A172 (cell line): ENCODE data around the gene DTD1. TPM values are rescaled to one million over a fixed set of nuclear protein-coding genes. Genes with fewer than 3 reads are reported as not detected.

Source experiments
- DNase-seq: peaks from one replicate; pipeline ENCODE4 v3.0.0-alpha.2; 2015; ENCODE audit warnings: low spot score
- total RNA-seq: library from RNA; depleted of rRNA; stranded (reverse); fragments of >200 nt; shearing (Covaris generic); gene quantifications from 2 replicates; pipeline ENCODE4 v1.2.3, GENCODE V29; 2014; rRNA removed

The DTD1 gene
- total RNA-seq, 1 experiment from 2014 or later, result 154 TPM

DNA sequence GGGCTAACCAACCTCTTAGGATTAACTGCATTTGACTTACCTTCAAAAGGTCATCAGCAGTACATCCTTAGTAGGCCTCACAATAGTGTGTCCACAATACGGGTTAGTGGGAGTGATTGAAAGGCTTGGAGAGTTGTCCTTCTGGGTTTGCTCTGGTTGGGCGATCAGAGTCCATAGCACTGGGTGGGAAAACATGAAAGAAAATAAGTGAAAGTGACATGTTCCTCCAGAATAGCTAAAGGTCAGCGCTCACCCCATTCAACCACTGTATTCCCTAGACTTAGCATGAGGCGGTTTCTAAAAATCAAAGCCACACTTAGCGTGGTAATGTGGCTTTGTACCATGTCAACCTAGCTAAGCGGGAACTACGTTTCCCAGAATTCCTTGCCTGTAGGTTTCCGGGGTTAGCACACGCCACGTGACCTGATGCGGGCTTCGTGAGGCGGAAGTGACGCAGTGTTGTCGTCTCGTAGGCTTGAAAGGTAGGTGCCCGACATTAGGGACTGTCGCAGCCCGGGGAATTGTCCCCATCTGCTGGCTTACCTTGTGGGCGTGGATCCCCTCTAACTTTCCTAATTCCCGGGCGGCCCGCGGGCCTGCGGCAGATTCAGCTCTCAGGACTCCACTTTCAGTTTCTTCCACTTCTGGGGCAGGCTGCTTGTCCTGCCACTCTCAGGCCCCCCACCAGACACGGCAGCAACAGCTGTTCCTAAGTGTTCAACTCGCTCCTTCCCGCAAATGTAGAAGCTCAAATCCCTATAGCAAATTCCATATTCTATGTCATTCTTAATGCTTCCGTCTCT is 206.0 kb downstream of the DTD1 start:
- peak; percentile 92 for DNase-seq

DNA sequence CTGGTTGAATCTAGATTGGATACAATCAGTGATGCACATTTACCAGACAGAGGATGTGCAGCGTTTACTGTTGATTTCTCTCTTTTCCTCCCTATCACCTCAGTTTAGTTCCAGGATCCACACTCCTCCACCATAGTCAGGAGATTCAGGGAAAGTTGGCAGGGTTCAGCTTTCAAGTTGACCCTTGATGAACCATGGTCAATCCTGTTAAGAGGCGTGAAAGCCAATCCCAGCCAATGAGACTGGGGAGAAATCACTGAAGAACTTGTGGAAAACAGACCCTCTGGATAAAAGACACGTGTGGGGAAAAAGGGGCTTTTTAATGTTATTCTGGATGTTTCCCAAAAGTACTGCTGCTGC is 206.6 kb downstream of the DTD1 start:
- DNase-seq, result no peak

DNA sequence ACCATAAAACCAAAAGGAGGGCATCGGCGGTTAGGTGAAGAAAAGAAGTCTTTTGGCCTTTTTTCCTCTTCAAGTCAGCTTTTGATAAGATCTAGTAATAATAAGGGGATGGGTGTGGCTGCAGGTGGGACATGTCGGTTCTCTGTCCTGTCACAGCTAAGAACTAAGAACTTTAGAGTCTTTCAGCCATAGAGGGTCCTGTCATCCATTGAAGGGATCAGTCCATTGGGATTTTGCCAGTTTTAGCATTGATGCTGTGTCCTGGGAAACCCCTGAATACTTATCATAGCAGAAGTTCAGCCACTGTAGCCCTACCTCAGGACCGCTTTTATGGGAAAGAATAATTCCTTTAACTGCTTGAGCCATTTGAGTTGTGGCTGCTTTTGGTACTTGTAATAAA is 207.5 kb downstream of the DTD1 start:
- no peak for DNase-seq

DNA sequence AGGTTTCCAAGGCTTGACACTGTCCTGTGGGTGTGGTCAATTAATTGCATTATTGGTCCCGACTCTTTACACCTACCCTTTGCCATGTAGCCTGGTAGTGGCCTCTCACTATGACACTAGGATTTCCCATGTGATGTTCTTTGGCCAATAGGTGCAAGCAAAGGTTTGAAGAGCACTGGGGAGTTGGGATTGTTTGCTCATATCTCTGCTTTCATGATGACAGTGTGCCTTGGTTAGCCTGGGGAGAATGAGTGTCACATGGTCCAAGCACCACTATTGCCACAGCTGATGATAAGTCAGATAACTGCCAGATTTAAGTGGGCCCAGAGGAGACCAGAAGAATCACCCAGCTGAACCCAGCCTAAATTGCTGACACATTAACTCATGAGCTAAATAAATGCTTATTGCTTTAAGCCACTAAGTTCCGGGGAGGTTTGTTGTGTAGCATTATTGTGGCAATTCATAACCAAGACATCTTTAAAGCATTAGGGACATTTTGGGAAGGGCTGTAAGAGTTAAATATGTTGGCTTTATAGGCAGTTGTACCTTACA is 208.5 kb downstream of the DTD1 start:
- DNase-seq, result no peak

DNA sequence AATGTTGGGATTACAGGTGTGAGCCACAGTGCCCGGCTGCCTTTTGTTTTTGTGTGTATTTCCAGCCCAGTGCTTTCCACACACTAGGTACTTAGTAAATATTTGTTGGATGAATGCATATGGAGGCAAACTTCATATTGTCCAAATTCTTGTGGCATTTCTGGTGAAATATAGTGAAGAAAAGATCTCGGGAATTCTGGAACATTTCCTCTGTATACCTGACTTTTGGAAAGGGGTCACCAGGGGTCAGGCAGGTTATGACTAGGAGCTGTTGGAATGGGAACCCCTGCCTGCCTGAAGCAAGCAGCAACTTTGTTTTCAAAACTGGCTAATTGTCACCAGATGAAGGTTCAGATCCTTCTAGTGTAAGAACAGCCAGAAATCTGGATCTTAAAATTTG is 213.7 kb downstream of the DTD1 start:
- DNase-seq, result no peak

DNA sequence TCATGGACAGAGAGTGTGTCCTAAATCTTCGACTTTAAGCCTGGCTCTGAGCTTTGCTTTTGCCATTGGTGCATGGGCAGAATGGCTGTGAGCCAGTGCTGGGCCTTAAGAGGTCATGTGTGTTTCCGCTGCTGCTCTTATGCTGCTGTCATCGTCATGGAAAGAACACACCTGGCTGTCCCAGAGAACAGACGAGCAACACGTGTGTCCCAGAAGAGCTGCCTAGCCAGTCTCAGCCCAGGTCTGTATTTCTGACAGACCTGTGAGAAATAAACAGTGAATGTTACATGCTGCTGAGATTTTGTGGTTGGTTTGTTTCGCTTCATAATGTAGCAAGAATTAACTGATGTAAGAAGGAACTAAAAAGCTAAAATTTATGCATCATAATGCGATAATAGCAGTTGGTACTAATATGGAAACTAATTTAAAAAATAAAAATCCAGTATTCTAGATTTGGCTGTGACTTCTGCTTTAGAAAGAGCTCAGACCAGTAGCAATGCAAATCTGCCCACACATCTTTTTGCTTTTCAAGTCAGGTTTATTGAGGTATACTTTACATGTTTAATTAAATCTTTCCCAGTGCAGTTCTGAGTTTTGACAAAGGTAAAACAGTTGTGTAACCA is 214.3 kb downstream of the DTD1 start:
- DNase-seq, result no peak

DNA sequence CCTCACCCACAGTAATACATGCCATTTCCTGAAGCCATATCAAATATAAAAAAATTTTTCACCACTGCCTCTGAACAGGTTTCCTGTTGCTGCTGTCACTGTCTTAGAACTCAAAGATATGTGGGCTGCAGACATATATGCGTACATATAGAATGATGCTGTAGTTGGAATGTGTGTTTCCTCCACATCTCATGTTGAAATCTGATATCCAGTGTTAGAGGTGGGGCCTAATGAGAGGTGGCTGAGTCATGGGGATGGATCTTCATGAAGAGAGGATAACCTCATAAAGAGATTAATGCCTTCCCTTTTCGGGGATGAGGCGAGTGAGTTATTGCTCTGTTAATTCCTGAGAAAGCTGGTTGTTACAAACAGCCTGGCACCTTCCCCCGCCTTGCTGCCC is 218.0 kb downstream of the DTD1 start:
- peak; percentile 69 for DNase-seq

DNA sequence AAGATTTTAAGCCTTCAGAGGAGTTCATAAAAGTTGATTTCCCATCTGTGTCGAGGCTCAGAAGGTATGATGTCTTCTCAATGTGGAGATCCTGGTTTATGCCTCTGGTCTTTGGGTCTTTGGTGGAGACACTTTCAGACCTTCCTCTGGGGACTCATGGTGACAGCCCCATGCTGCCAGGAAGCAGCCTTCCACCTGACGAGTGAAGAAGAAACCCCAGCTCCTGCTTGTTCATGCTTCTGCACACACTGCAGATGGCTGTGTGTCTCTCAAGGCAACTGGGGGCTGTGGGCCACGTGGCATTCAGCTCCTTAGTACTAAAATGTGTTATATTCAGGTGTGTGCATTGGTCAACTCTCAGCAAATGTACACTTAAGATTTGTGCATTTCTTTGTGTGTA is 220.9 kb downstream of the DTD1 start:
- DNase-seq, result no peak

DNA sequence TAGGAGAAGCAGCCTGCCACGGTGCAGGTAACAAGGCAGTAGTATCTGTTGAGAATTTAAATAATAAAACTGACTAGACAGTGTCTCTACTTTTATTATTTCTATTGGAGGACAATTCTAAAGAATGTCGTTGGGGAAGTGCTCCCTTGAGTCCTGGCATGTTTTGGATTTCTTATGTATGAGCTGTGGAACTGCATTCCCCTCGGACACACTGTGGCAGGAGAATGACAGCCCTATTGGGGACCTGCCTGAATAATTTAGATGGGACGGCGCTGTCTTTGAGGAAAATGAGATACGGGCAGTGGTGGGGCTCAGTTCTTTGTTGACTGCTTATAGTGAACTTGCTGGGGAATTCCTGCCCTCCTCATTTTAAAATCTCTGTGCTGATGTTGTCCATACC is 223.3 kb downstream of the DTD1 start:
- DNase-seq, result no peak

DNA sequence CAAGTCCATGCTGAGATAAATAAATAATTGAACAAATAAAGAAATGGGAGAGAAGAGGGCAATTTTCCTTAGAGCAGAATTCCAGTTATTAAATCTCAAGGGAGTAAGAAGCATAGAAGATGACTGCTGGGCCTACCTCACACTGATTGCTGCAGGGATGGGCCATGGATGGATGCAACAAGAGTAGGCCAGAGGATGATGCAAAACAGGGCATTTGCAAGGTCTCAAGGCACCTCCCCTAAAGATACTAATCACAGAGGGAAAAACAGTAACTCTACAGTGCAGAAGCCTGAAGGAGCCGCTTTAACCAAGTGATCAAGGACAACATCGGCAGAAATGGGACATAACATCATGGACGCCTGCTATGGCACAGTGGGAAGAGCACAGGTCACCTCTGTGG is 224.1 kb downstream of the DTD1 start:
- DNase-seq, result no peak

DNA sequence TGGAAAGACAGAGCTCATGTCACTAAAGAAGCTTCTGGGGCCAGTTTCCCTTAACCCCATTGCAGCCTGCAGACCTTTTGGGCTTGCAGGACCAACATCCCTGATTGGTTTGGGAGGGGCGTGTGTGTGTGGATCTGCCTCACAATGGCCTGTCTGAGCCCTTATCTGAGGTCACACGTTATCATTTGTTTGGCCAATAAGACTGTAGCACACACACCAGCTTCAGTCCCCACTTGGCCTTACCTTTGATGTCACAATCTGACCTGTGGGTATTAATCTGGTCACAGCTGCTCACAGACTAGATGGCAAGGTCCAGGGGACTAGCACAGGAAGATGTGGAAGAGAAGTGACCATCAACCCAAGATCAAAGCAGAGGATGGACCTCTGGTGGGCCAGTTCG is 225.6 kb downstream of the DTD1 start, which contains the start of gene SCP2D1:
TSS of gene SCP2D1 (plus strand) at position 301 of the 400 bp plus-strand sequence. CDS start at position 334, 33 bp downstream.
- DNase-seq, result no peak

DNA sequence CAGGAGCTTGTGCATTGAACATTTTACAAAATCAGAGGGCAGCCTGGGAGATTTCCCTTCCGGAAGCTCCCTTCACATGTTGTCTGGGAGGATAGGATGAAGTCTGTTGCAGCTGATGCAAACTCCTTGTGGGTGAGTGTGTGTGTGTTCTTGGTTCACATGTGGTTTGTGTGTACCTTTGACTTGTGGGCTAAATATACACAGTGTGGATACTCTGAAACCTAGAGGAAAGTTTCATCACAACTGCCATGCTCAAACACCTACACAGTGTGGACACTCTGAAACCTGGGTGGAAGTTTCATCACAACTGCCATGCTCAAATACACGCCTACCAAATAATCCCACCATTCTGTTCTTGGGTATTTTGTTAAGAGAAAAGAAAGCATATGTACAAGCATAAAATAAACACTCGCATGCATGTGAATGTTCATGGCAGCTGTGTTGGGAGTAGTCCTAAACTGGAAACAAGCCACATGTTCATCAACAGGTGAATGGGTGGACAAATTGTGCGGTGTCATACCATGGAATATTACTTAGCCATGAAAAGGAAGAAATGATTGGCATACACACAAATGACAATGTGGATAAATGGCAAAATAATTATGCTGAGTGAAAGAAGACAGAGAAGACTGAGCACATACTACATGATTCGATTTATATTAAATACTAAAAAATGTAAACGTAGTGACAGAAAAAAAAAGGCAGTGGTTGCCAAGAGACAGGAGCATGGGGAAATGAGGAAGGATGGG is 227.5 kb downstream of the DTD1 start:
- DNase-seq, result no peak

Other genes starting within 250 kb of the DTD1 start
- gene DZANK1, start 121.0 kb upstream of the DTD1 start, total RNA-seq, result 1.7 and 2.9 TPM in 2 replicates
- 20.3 and 27.0 TPM in 2 replicates for gene POLR3F, start 120.7 kb upstream of the DTD1 start, total RNA-seq
- gene RBBP9, start 90.8 kb upstream of the DTD1 start, total RNA-seq, result 47.6 and 57.2 TPM in 2 replicates
- gene SEC23B, start 80.1 kb upstream of the DTD1 start, total RNA-seq, result 97.0 and 100 TPM in 2 replicates
- gene SMIM26, start 20.6 kb upstream of the DTD1 start, total RNA-seq, result 169 and 202 TPM in 2 replicates
- not detected in 2 replicates for gene SCP2D1, start 225.7 kb downstream of the DTD1 start, total RNA-seq